GM12872 (cell line): ENCODE data around the gene SLC7A1.

Source experiments
- TF ChIP-seq, protein P1 (sequence below): IDR thresholded peaks from 3 replicates; pipeline ENCODE4 v1.5.1; 2011; ENCODE audit warnings: low read depth, mild to moderate bottlenecking, low read length, moderate library complexity; ENCODE audit not compliant: insufficient read depth

SLC7A1 gene

DNA sequence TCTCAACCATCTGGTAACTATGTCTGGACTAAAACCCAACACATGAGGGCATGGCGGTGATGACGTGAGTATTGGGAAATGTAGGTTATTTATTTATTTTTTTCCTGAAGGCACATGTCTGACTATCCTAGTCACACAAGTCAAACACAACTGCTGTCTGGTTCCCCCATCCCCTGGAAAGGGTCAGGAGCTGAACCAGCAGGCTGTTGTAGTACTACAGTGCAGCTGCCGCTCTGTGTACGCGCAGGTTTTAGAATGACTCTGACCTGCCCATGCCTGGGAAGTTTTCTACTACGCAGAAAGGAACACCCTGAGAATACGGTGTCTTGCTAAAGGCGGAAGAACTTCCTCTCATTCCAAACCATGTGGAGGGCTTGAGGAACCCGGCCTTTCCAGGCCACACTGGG is 1.2 kb downstream of the SLC7A1 start:
- TF ChIP-seq, protein P1, sequence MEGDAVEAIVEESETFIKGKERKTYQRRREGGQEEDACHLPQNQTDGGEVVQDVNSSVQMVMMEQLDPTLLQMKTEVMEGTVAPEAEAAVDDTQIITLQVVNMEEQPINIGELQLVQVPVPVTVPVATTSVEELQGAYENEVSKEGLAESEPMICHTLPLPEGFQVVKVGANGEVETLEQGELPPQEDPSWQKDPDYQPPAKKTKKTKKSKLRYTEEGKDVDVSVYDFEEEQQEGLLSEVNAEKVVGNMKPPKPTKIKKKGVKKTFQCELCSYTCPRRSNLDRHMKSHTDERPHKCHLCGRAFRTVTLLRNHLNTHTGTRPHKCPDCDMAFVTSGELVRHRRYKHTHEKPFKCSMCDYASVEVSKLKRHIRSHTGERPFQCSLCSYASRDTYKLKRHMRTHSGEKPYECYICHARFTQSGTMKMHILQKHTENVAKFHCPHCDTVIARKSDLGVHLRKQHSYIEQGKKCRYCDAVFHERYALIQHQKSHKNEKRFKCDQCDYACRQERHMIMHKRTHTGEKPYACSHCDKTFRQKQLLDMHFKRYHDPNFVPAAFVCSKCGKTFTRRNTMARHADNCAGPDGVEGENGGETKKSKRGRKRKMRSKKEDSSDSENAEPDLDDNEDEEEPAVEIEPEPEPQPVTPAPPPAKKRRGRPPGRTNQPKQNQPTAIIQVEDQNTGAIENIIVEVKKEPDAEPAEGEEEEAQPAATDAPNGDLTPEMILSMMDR = no peak

DNA sequence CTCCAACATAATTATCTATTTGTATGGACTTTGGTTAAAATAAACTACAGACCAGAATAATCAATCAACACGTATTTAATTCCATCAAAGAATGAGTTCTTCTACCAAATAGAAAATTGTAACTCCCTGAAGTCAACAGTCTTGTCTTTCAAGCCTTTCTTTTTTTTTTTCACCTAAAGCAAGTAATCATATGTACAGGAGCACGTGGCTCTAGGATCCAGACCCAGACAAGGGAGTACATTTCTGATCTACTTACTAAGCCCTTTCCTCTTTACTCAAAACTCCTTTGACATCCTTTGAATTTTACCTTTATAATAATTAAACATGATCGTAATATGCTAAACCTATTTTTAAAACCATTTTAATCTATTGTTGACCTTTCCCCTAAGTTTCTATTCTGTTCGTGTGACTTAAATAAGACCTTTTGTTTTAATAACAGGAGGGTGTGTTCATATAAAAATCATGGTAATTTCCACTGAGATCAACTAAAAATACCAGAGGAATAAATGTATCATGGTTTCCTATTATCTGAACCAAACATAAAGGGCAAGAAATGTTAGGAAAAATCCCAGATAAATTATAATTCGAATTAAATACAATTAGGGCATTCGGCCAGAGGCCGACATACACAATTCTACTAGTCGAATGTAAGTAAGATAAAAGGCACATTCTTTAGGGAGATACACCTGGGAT is 1.7 kb downstream of the SLC7A1 start:
- TF ChIP-seq, protein P1 = no peak

DNA sequence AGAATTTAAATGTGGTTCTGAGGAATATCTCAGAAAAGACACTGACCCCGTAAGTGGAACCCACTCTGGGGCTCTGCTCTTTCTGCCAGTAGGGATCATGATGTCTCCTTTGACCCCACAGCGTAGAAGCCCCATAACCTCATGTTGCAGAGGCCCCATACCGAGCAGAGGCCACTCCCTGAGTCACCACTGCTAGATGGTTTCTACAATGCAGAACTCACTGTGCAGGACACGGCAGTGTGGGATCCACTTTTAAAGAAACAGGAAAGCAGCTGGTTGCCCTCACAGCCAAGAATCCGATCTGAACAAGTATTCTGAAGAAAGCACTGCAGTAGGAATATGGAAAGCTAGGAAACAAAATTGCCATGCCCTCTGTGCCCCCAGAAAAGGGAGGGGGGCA is 4.2 kb downstream of the SLC7A1 start:
- TF ChIP-seq, protein P1 = no peak

DNA sequence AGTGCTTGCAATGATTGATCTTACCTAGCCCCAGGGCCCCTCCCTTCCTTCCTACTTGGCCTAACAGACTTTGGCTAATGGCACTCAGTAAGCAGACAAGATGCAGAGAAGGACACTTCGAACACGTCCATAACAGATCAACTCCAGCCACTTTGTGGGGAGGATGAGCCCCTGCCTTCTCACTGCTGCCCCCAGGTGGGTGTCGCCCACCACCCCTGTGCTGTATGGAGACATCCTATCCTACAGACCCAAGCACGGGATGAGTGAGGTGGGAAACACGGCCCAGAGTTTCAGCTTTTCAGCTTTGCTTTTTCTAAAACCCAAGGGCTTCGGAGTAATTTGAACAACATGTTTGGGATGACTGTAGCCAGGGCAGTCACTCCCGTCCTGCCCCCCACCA is 5.5 kb downstream of the SLC7A1 start:
- TF ChIP-seq, protein P1 = 0 out of 3 replicates have a peak, but pooled peaks have one; percentile 22

DNA sequence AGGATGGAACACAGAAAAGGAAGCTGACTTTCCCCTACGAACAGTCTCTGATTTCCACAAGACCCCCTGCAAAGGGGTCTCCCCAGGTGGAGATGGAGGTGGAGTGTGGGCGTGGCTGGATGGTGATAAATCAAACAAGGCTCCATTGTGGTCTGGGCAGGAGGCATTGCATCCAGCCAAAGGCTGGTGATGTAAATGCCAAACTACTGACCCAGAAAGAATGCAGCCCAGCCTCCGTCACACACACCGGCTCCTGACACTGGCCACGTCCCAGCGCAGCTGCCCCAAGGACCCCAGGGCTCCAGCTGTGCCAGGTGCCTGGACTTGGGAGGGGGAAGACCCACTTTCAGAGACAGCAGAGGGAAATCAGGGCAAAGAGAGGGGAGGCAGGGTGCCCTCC is 6.3 kb downstream of the SLC7A1 start:
- TF ChIP-seq, protein P1 = no peak

DNA sequence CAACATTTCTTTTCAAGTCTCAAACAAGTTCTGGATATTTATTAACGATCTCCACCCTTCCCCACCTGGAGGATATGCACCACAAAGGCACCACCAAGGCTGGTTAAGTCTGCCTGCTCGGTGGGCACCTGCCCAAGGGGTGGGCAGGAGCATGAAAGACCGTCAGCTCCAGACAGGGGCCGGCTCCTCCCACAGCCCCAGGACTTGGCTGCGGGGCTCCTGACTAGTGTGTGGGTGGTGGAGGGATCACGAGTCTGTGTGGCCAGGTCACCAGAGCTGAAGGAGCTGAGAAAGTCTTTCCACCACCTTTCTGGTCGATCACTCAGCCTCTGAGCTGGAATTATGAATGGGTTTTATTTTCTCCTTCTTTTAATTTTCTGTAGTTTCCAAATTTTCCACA is 7.8 kb downstream of the SLC7A1 start:
- TF ChIP-seq, protein P1 = no peak

DNA sequence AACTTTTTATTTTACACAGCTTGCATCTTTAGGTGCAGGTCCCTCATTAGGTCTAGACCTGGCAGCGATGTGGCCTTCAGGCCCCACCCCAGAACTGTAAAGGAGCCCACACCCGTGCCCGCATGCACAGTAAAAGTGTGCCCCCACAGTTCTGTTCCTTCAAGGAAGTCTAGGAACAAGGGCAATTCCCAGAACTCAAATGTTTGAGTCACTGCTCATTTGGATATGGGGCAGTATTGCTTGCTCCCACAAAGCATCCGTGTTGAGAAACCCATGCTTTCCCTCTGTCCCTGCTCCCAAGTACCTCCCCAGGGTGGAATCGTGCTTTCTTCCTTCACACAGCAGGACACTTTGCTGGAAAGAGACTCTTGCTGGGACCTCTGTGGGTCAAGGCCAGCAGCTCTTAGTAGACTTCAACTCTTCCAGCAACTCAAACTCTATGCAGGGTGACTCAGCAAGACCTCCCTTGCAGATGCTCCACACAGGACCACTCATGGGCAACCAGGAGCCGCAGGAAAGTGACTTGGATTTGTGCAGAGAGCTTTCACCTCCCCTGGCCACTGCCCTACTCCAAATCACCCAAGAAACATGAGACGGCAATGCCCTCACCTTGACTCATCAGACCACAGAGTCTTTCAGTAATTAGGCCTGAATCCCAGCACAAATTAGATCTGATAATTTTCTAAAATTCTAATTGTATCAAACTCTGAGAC is 12.3 kb downstream of the SLC7A1 start:
- TF ChIP-seq, protein P1 = no peak
